ENCODE data around the gene RNPEPL1.
"Not testable (repeated sequence)": the region's sequence is repeated elsewhere in the genome, so short reads cannot be mapped to it uniquely, and the experiment has no call there.

RNPEPL1 gene

GRCh38 chr2:240603846-240604245 lies 35.6 kb downstream of the RNPEPL1 start:
- no peak for DNase-seq (ENCODE audit: low read depth, low spot score)

- peak; percentile 70 for DNase-seq (ENCODE audit: low read depth, low spot score)
These were observed 36.1 kb downstream of the RNPEPL1 start for GRCh38 chr2:240604291-240604938.

- no peak for DNase-seq (ENCODE audit: low read depth, low spot score)
These were observed 36.8 kb downstream of the RNPEPL1 start for GRCh38 chr2:240604939-240605716.

- no peak for DNase-seq (ENCODE audit: low read depth, low spot score)
These were observed 37.8 kb downstream of the RNPEPL1 start for GRCh38 chr2:240605867-240606743.

- no peak for DNase-seq (ENCODE audit: low read depth, low spot score)
These were observed 43.4 kb downstream of the RNPEPL1 start for GRCh38 chr2:240611601-240612210.

- DNase-seq (ENCODE audit: low read depth, low spot score), result no peak
These were observed 45.5 kb downstream of the RNPEPL1 start for GRCh38 chr2:240613781-240614180.

- DNase-seq (ENCODE audit: low read depth, low spot score), result no peak
These were observed 46.1 kb downstream of the RNPEPL1 start for GRCh38 chr2:240614391-240614790.

- DNase-seq (ENCODE audit: low read depth, low spot score), result no peak
These were observed 47.1 kb downstream of the RNPEPL1 start for GRCh38 chr2:240615396-240615795.

- DNase-seq (ENCODE audit: low read depth, low spot score), result no peak
These were observed 47.7 kb downstream of the RNPEPL1 start for GRCh38 chr2:240615820-240616547.

- DNase-seq (ENCODE audit: low read depth, low spot score), result not testable (repeated sequence)
These were observed 48.8 kb downstream of the RNPEPL1 start for GRCh38 chr2:240616860-240617666.

- no peak for DNase-seq (ENCODE audit: low read depth, low spot score)
These were observed 50.5 kb downstream of the RNPEPL1 start for GRCh38 chr2:240618776-240619175.

GRCh38 chr2:240619506-240620148 lies 51.3 kb downstream of the RNPEPL1 start:
- peak; percentile 40 for DNase-seq (ENCODE audit: low read depth, low spot score)

- DNase-seq (ENCODE audit: low read depth, low spot score), result no peak
These were observed 52.0 kb downstream of the RNPEPL1 start for GRCh38 chr2:240620149-240620731.

GRCh38 chr2:240620859-240621258 lies 52.6 kb downstream of the RNPEPL1 start:
- DNase-seq (ENCODE audit: low read depth, low spot score), result no peak

- DNase-seq (ENCODE audit: low read depth, low spot score), result peak; percentile 25
These were observed 53.8 kb downstream of the RNPEPL1 start for GRCh38 chr2:240622060-240622411.

- no peak for DNase-seq (ENCODE audit: low read depth, low spot score)
These were observed 54.4 kb downstream of the RNPEPL1 start for GRCh38 chr2:240622531-240623235.

- no peak for DNase-seq (ENCODE audit: low read depth, low spot score)
These were observed 55.3 kb downstream of the RNPEPL1 start for GRCh38 chr2:240623531-240624010.
